IMR-90 (cell line): ENCODE data around the gene CYCS. TPM values are rescaled to one million over a fixed set of nuclear protein-coding genes. Genes with fewer than 3 reads are reported as not detected.

Experiments
- ATAC-seq: fragments of 200-7000 bp; cut with Tn5 transposase; 2 replicates; pipeline ENCODE4 v1.9.1; 2020; ENCODE audit warnings: low read depth, mild to moderate bottlenecking, moderate library complexity
- BruUV-seq: library from RNA; stranded (reverse); fragments of 400-500 nt; replicated peaks from 2 replicates; lab custom pipeline; 2021; lab: Mats Ljungman, UMichigan
- CTCF ChIA-PET: fragments of 300-600 bp; formaldehyde crosslinking; extraction: SDS; loops from one replicate; lab custom pipeline; 2021; ENCODE audit warnings: antibody characterized with exemption; lab: Yijun Ruan, JAX
- POLR2A ChIA-PET: fragments of 300-600 bp; sonication (Branson Sonifier 250); formaldehyde crosslinking; loops from one replicate; lab custom pipeline; 2022; ENCODE audit warnings: antibody characterized with exemption; ENCODE audit not compliant: unreplicated experiment; lab: Charles Lee
- DNase-seq: peaks from one replicate; pipeline ENCODE4 v3.0.0; 2013
- H2AFZ ChIP-seq: replicated peaks from 2 replicates; pipeline ENCODE3; 2013; ENCODE audit warnings: low read length, mild to moderate bottlenecking; ENCODE audit not compliant: poor library complexity
- H2AK5ac ChIP-seq: 2 replicates; pipeline ENCODE4 v1.6.1; 2013; ENCODE audit warnings: low read depth, low read length, inconsistent platforms
- H2AK9ac ChIP-seq: replicated peaks from 2 replicates; pipeline ENCODE3; 2013; ENCODE audit warnings: mild to moderate bottlenecking, low read depth, low read length, moderate library complexity; ENCODE audit not compliant: poor library complexity
- H2BK120ac ChIP-seq: 2 replicates; pipeline ENCODE4 v1.6.1; 2013; ENCODE audit warnings: low read depth, low read length, inconsistent platforms
- H2BK15ac ChIP-seq: 3 replicates; pipeline ENCODE4 v1.6.1; 2013; ENCODE audit warnings: low read depth, low read length, inconsistent platforms
- H2BK20ac ChIP-seq: 2 replicates; pipeline ENCODE4 v1.6.1; 2013; ENCODE audit warnings: low read depth, mild to moderate bottlenecking, inconsistent platforms, low read length, moderate library complexity
- H2BK5ac ChIP-seq: 2 replicates; pipeline ENCODE4 v1.6.1; 2013; ENCODE audit warnings: mild to moderate bottlenecking, low read depth, low read length, inconsistent platforms; ENCODE audit not compliant: poor library complexity, severe bottlenecking
- H3K14ac ChIP-seq: replicated peaks from 2 replicates; pipeline ENCODE4 v1.6.1; 2013; ENCODE audit warnings: low read depth, low read length, inconsistent platforms
- H3K18ac ChIP-seq: 2 replicates; pipeline ENCODE4 v1.6.1; 2013; ENCODE audit warnings: low read depth, low read length, control low read depth
- H3K23ac ChIP-seq: 2 replicates; pipeline ENCODE4 v1.6.1; 2013; ENCODE audit warnings: low read depth, low read length, inconsistent platforms
- H3K27ac ChIP-seq: 2 replicates; pipeline ENCODE4 v1.5.1; 2013; ENCODE audit warnings: mild to moderate bottlenecking, control low read depth, low read length; ENCODE audit not compliant: insufficient read depth
- H3K27me3 ChIP-seq: 2 replicates; pipeline ENCODE4 v1.6.1; 2013; ENCODE audit warnings: low read length; ENCODE audit not compliant: control insufficient read depth, insufficient read depth
- H3K36me3 ChIP-seq: 2 replicates; pipeline ENCODE4 v1.6.1; 2013; ENCODE audit warnings: low read length, mixed read lengths; ENCODE audit not compliant: control insufficient read depth, insufficient read depth
- H3K4ac ChIP-seq: 2 replicates; pipeline ENCODE4 v1.6.1; 2013; ENCODE audit warnings: low read depth, low read length, inconsistent platforms
- H3K4me1 ChIP-seq: 2 replicates; pipeline ENCODE4 v1.6.1; 2013; ENCODE audit warnings: low read length, mixed read lengths; ENCODE audit not compliant: control insufficient read depth, insufficient read depth
- H3K4me2 ChIP-seq: 2 replicates; pipeline ENCODE4 v1.6.1; 2013; ENCODE audit warnings: low read depth, mild to moderate bottlenecking, control low read depth, low read length, moderate library complexity
- H3K4me3 ChIP-seq: 2 replicates; pipeline ENCODE4 v1.5.1; 2013; ENCODE audit warnings: low read depth, mild to moderate bottlenecking, control low read depth, low read length, moderate library complexity; ENCODE audit not compliant: insufficient read depth
- H3K56ac ChIP-seq: 2 replicates; pipeline ENCODE4 v1.6.1; 2013; ENCODE audit warnings: low read length, inconsistent platforms; ENCODE audit not compliant: insufficient read depth; ENCODE audit errors: extremely low read depth
- H3K79me1 ChIP-seq, 2 experiments: 2 replicates each; pipeline ENCODE4 v1.6.1; 2013; ENCODE audit warnings: low read length in 2 of 2, inconsistent platforms in 1 of 2, low read depth in 1 of 2
- H3K9ac ChIP-seq: 2 replicates; pipeline ENCODE4 v1.6.1; 2013; ENCODE audit warnings: low read depth, low read length, control low read depth
- H3K9me1 ChIP-seq: 2 replicates; pipeline ENCODE4 v1.6.1; 2013; ENCODE audit warnings: low read length, inconsistent platforms; ENCODE audit not compliant: insufficient read depth
- H3K9me3 ChIP-seq: 2 replicates; pipeline ENCODE4 v1.6.1; 2013; ENCODE audit warnings: low read length; ENCODE audit not compliant: control insufficient read depth, insufficient read depth
- H4K20me1 ChIP-seq: 2 replicates; pipeline ENCODE4 v1.6.1; 2013; ENCODE audit warnings: low read length, inconsistent platforms; ENCODE audit not compliant: insufficient read depth
- H4K5ac ChIP-seq: 2 replicates; pipeline ENCODE4 v1.6.1; 2013; ENCODE audit warnings: mild to moderate bottlenecking, low read depth, low read length, control low read depth
- H4K8ac ChIP-seq, 2 experiments: 2 replicates each; pipeline ENCODE4 v1.6.1; 2013; ENCODE audit warnings: low read depth in 2 of 2, low read length in 2 of 2, control low read depth in 1 of 2, inconsistent platforms in 1 of 2
- H4K91ac ChIP-seq: 2 replicates; pipeline ENCODE4 v1.6.1; 2013; ENCODE audit warnings: low read depth, low read length, inconsistent platforms; ENCODE audit not compliant: insufficient read depth
- BHLHE40 ChIP-seq: fragments of 150-350 bp; IDR thresholded peaks from 2 replicates; pipeline ENCODE4 v1.6.1; 2016; ENCODE audit warnings: mild to moderate bottlenecking, low read depth, low read length
- CEBPB ChIP-seq: IDR thresholded peaks from 2 replicates; pipeline ENCODE4 v1.6.1; 2012; ENCODE audit warnings: low read depth, low read length, improper control_type of control experiment
- FOS ChIP-seq: fragments of 150-350 bp; IDR thresholded peaks from 2 replicates; pipeline ENCODE4 v1.6.1; 2016; ENCODE audit warnings: low read depth, low read length
- MXI1 ChIP-seq: IDR thresholded peaks from 2 replicates; pipeline ENCODE4 v1.6.1; 2012; ENCODE audit warnings: low read depth, mild to moderate bottlenecking, low read length, moderate library complexity, borderline replicate concordance
- WGBS, 2 experiments: methylation state at CpG; one replicate each; pipeline versions ENCODE4 v1.1.5 to v1.1.7; 2013; ENCODE audit warnings: missing lambda C conversion rate in 2 of 2; ENCODE audit not compliant: insufficient read length in 1 of 2; ENCODE audit errors: extremely low coverage in 2 of 2; 5-methylcytosine and 5-hydroxymethylcytosine counted together
- dilution Hi-C: fragments of 300-500 bp; cut with HindIII; formaldehyde crosslinking; loops from one replicate; pipeline ENCODE4 v1.14.3; 2018; ENCODE audit warnings: low sequenced_read_pairs; ENCODE audit not compliant: unreplicated experiment
- in situ Hi-C: fragments of 300-500 bp; cut with MboI; formaldehyde crosslinking; loops from 3 replicates; pipeline ENCODE4 v1.14.3; 2019; ENCODE audit warnings: low sequenced_read_pairs, inconsistent platforms, mixed read lengths
- intact Hi-C: fragments of 100-400 bp; cut with micrococcal nuclease; formaldehyde crosslinking; loops from 2 replicates; pipeline ENCODE4 v1.10.0; 2022
- polyA plus RNA-seq, 3 experiments: library from polyadenylated mRNA; depleted of rRNA; stranded (reverse); fragments of >200 nt; gene quantifications; 2 replicates each; pipeline ENCODE4 v1.2.3, GENCODE V29; 2012; ENCODE audit warnings: low replicate concordance in 1 of 3
- total RNA-seq: library from RNA; depleted of rRNA; stranded (reverse); fragments of >200 nt; gene quantifications from 2 replicates; pipeline ENCODE4 v1.2.3, GENCODE V29; 2012; rRNA removed
- TF ChIP-seq, protein P1 (sequence below): fragments of 150-350 bp; IDR thresholded peaks from 2 replicates; pipeline ENCODE4 v1.6.1; 2016; ENCODE audit warnings: low read depth, mild to moderate bottlenecking, low read length, moderate library complexity, borderline replicate concordance
- TF ChIP-seq, protein P2 (sequence below): fragments of 150-350 bp; IDR thresholded peaks from 2 replicates; pipeline ENCODE4 v1.6.1; 2017; ENCODE audit warnings: mild to moderate bottlenecking, antibody characterized with exemption, low read length, low read depth

CYCS gene
- total and polyA plus RNA-seq, 2 of the 4 experiments (the other 2 are of a cell fraction): 22.9 to 59.0 TPM

DNA sequence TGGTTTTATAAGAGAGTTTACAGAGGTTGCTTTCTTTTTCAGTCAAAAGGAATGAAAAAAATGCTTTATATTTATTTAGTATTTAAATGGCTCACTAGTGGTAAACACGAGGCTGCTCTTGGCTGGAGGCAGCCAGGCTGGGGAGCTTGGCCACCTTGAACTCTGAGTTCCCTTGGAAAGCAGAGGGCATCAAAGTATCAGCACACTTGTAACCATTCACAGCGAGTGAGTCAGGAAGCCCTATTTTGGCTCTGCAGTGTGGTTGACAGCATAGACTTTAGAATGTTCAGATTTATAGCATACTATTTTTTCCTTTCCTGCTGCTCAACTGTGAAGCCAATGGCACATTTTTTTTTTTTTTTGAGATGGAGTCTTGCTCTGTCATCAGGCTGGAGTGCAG, 51.6 kb downstream of the CYCS start:
- no peak overlapping the region for H2BK20ac ChIP-seq
- in situ Hi-C loops (no loop called here), dilution Hi-C loops (no loop called here), intact Hi-C loops (loop anchor here (1.0 to 10.0 kb wide), 2 partner anchors 20 to 179 kb away; no protein-coding TSS in a partner anchor)
- TF ChIP-seq, protein P1, sequence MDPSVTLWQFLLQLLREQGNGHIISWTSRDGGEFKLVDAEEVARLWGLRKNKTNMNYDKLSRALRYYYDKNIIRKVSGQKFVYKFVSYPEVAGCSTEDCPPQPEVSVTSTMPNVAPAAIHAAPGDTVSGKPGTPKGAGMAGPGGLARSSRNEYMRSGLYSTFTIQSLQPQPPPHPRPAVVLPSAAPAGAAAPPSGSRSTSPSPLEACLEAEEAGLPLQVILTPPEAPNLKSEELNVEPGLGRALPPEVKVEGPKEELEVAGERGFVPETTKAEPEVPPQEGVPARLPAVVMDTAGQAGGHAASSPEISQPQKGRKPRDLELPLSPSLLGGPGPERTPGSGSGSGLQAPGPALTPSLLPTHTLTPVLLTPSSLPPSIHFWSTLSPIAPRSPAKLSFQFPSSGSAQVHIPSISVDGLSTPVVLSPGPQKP: no peak
- 0 out of 2 replicates have a peak, but pooled peaks have one; percentile 19 for TF ChIP-seq FOS
- no peak for TF ChIP-seq MXI1
- TF ChIP-seq CEBPB: no peak
- TF ChIP-seq BHLHE40: peak; percentile 62
- TF ChIP-seq, protein P2, sequence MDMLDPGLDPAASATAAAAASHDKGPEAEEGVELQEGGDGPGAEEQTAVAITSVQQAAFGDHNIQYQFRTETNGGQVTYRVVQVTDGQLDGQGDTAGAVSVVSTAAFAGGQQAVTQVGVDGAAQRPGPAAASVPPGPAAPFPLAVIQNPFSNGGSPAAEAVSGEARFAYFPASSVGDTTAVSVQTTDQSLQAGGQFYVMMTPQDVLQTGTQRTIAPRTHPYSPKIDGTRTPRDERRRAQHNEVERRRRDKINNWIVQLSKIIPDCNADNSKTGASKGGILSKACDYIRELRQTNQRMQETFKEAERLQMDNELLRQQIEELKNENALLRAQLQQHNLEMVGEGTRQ: no peak
- no peak overlapping the region for H4K91ac ChIP-seq
- peak; percentile 86 for DNase-seq
- no peak overlapping the region for H2BK120ac ChIP-seq
- no peak overlapping the region for H2AK9ac ChIP-seq
- no peak overlapping the region for H3K4me3 ChIP-seq
- no peak overlapping the region for H3K23ac ChIP-seq
- POLR2A ChIA-PET: no interaction called here
- H2AFZ ChIP-seq: no peak overlapping the region
- no peak overlapping the region for H3K14ac ChIP-seq
- H4K20me1 ChIP-seq: no peaks in the 10 kb centered on the region
- 0 out of 2 replicates have a peak, but pooled peaks cover 4% of the 10 kb centered on the region for H3K9me1 ChIP-seq
- peaks cover 2% of the 10 kb centered on the region; the same call in 1 of the 2 replicates for H3K4me1 ChIP-seq
- H3K9me3 ChIP-seq: no peaks in the 10 kb centered on the region
- H4K5ac ChIP-seq: no peak overlapping the region
- no peak overlapping the region for H2BK15ac ChIP-seq
- H3K9ac ChIP-seq: no peak overlapping the region
- no peak overlapping the region for H2AK5ac ChIP-seq
- H4K8ac ChIP-seq: no peak overlapping the region
- H3K56ac ChIP-seq: no peak overlapping the region
- H3K4me2 ChIP-seq: no peak overlapping the region
- H3K79me1 ChIP-seq: no peaks in the 10 kb centered on the region; a peak in 1 of 4 replicates
- BruUV-seq: no TSS peak
- H3K4ac ChIP-seq: no peak overlapping the region
- no peaks in the 10 kb centered on the region for H3K36me3 ChIP-seq
- H3K27ac ChIP-seq: no peak overlapping the region
- no CpG with 5 or more reads among the region's 2 CpGs for WGBS, 2 experiments
- CTCF ChIA-PET: interaction anchor here (1.1 to 2.5 kb wide), 4 partner anchors 17 to 253 kb away, joined by 3 to 12 read pairs (median 4); no protein-coding TSS in a partner anchor
- peak; percentile 96 for ATAC-seq
- no peak overlapping the region for H2BK5ac ChIP-seq
- H3K18ac ChIP-seq: no peak overlapping the region
- no peaks in the 10 kb centered on the region for H3K27me3 ChIP-seq

Other genes starting within 250 kb of the CYCS start
- 29.9 and 30.0 TPM in 2 replicates for gene OSBPL3, start 145.1 kb downstream of the CYCS start, total RNA-seq
- gene OSBPL3, start 145.1 kb downstream of the CYCS start, polyA plus RNA-seq (2012; rRNA removed): 15.4 and 18.0 TPM in 2 replicates
- gene NPVF, start 103.2 kb upstream of the CYCS start, total RNA-seq: not detected in 2 replicates
- gene NPVF, start 103.2 kb upstream of the CYCS start, polyA plus RNA-seq (2012; rRNA removed): not detected in 2 replicates